NCI-H345 treated with DMSO at 0.1 percent for 48 hours (cell line): ENCODE data around the gene MEIS2.
"Not testable (repeated sequence)": the region's sequence is repeated elsewhere in the genome, so short reads cannot be mapped to it uniquely, and the experiment has no call there.

Experiments
- DNase-seq: peaks from one replicate; lab custom pipeline; 2025; ENCODE audit not compliant: unreplicated experiment; lab: John Stamatoyannopoulos, UW

MEIS2 gene

GRCh38 chr15:37014137-37014536, 86.2 kb downstream of the MEIS2 start:
- no peak for DNase-seq

GRCh38 chr15:37010595-37010994, 89.8 kb downstream of the MEIS2 start:
- no peak for DNase-seq

DNA sequence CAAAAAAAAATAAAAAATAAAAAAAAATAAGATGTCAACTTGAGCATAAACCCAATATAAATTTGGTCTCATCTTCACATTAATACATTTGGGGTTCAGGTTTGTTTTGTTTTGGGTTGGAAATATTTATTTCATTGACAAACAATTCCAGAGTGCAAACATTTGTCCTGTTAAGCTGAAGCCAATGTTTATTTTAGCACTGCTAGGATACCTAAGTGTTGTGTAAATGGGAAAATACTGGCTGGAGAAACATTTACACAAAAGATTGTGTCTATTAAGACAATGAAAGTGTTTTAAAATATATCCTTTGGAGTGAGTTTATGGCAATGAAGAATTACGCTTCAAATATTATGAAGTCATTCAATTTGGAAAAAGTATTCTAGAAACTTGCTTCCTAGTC, 91.1 kb downstream of the MEIS2 start:
- no peak for DNase-seq

GRCh38 chr15:37008205-37008604, 92.1 kb downstream of the MEIS2 start:
- DNase-seq: no peak

- DNase-seq: no peak
Observed at GRCh38 chr15:37007301-37007700, 93.0 kb downstream of the MEIS2 start.

DNA sequence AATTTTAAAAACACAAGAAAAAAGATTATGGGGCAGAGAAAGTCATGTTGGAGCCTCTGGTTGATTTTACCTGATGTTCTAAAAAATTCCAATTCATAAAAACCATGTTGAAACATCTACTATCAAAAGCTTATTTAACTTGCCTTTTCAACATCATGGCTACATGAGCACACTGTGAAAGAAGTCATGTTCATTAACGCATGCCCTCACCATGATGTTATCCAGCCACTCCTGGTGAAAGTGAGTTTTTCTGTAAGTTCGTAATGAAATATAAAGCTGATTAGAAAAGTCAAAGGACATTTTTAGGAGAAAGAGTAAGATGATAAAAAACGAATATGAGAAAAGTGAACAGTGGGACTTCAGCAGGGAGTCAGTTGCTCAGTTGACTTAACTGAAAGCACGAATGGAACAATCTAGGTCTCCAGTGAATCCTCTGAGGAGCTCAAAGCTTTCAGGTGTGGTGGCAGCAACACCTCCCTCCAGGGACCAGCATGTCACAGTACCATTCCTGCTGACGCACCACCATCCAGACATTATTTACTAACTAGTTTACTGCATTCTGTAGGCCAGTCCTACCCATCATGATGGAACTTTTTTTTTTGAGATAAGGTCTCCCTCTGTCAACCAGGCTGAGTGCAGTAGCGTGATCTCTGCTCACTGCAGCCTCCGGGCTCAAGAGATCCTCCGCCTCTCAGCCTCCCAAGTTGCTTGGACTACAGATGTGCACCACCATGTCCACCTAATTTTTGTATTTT, 95.2 kb downstream of the MEIS2 start:
- no peak for DNase-seq

GRCh38 chr15:37004373-37004869, 95.9 kb downstream of the MEIS2 start:
- DNase-seq: no peak

DNA sequence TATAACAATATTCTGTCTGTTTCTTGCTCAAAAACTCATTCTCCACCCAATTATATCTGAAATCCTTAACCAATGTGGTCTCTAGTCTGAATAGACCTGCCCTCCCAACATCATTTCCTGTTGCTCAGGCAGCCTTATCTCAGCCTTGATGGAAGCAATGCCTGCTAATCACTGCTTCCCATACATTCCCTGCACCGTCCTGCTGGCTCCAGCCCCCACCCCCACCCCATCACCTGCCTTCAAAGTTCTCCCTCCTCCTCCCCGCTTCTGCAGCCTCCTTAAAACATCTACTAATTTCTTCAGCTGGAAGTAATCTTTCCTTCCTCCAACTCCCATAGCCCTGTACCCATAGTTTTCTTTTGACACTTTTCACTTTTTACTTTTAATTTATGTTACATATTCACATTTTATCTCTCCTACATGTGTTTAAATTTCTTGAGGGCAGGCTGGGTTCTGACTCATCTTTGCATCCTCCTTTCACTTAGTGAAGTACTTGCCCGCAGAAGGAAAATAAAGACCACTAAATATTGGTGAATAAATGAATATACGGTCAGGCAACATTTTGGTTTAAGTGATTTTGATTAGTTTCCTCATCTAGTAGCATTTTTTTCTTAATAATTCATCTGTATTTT, 98.2 kb downstream of the MEIS2 start:
- no peak for DNase-seq

GRCh38 chr15:37001417-37001816, 98.9 kb downstream of the MEIS2 start:
- no peak for DNase-seq

GRCh38 chr15:36999778-37000177, 100.6 kb downstream of the MEIS2 start:
- no peak for DNase-seq

DNA sequence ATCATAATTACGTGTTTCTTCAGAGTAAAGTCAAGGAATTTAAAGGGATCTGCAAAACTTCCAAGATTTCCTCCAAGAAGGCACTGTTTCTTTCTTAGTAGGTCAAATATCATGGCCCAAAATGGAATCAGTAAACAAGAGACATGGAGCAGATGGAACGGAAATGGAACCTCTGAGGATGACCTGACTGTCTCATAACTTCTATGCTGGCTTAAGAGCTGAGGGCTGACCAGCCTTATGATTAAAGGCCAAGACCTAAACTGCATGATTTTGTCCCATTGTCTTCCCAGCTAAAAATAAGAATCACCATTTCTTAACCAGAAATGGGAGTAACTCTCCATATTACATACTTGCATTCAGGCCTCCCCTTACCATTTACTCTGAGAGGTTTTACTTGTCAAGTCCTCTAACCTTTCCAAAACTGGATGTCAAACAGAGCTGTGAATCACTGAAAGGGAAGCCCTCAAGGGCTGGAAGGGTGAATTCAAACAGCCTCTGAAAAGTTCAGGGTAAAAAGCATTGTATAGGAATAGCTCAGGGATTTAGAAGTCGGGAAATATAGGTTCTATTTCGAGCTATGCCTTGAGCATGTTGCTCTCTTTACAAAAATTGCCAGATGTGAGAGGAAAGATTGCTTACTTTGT, 103.7 kb downstream of the MEIS2 start:
- DNase-seq: no peak

DNA sequence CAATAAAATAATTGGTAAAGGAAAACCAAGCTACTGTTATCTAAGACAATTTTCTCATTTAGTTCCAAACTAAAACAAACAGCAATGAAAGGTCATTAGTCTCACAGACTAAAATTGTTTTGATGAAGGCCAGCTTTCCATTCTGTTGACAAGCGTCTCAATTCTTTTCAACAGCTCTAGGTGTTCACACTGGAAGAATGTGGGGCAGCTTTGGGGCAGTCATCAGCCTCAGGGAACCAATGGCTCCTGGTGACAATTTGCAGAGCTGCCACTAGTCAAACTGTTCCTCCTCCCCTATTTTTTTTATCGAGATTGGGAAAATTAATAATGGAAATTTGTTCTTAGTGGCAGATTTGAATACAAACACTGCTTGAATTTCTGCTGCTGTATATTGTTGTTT, 104.2 kb downstream of the MEIS2 start:
- DNase-seq: no peak

DNA sequence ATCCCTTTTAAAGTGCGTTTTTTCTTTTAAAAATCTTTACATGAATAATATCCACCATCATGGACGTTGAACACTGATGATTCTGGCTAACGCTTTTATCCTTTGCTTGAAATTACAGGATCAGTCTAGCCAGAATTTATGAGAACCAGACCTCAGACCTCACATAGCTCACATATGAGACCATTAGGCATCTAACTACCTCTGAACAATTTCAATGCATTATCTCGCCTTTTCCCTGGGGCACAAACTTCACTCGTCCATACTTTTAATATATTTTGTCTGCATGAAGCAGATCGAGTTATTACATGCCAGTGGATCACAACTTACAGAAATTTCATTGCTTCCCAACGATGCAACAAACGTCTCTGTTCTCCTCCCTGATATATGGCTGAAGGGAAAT, 105.6 kb downstream of the MEIS2 start:
- no peak for DNase-seq

DNA sequence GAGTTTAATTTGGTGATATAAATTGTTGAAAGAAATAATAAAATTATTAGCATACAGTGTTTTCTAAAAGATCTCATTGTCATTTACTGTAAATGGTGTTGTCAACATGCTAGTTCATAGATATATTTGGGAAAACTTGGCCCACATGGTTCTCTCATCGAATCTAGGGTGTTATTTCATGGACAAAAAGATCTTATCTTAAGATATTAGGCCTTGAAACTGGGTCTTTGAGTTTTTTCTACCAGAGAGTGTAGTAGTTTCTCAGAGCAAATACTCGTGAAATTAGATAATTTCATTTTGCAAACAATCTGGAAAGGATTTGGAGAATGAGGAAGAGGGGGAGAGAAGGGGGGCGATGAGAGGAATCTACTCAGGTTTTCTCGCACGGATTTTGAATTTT, 107.9 kb downstream of the MEIS2 start:
- no peak for DNase-seq

GRCh38 chr15:36988947-36989346, 111.4 kb downstream of the MEIS2 start:
- no peak for DNase-seq

DNA sequence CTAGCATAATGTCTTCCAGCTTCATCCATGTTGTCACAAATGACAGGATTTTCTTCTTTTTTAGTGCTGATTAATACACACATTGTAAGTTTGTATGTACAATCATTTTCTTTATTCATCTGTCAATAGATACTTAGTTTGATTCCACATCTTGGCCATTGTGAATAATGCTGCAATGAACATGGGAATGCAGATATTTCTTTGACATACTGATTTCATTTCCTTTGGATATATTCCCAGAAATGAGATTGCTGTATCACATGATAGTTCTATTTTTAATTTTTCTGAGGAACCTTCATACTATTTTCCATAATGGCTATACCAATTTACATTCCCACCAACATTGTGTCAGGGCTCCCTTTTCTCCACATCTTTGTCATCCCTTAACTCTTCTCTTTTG, 117.9 kb downstream of the MEIS2 start:
- no peak for DNase-seq

GRCh38 chr15:36980281-36980680, 120.1 kb downstream of the MEIS2 start:
- not testable (repeated sequence) for DNase-seq

- DNase-seq: no peak
Observed at GRCh38 chr15:36978625-36979024, 121.7 kb downstream of the MEIS2 start.

DNA sequence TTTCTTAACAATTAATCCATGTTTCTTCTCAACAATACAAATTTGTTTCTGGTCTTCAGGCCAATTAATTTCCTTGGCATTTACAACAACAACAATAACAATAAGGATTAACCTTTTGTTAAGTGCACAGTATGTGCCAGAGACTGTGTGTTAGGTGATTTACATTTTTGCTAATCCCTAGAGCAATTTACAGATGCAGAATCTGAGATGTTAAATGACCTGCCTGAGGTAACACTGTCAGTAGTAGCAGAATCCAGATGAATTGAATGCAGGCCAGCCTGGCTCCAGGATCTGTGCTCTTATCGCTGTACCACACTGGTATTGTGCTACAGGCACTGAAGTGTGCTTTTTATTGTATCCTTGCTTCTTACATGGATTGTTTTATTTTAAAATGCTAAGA, 122.2 kb downstream of the MEIS2 start:
- no peak for DNase-seq

DNA sequence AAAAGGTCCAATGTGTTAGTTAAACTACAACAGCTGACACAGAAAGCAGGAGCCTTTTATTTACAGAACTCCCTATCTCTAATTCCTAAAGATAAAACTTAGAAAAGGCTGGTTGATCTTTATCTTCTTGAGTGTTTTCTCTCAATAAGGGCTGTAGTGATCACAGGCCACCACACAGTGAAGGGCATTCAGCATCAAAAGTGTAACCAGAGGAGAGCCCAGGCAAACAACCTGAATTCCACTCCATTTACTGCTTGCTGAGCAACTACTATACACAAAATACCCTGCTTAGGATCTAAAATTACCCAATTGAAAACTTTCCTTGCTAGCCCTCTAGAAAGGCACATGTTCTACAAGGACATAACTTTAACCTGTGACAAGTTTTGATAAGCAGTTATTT, 122.7 kb downstream of the MEIS2 start:
- DNase-seq: no peak

DNA sequence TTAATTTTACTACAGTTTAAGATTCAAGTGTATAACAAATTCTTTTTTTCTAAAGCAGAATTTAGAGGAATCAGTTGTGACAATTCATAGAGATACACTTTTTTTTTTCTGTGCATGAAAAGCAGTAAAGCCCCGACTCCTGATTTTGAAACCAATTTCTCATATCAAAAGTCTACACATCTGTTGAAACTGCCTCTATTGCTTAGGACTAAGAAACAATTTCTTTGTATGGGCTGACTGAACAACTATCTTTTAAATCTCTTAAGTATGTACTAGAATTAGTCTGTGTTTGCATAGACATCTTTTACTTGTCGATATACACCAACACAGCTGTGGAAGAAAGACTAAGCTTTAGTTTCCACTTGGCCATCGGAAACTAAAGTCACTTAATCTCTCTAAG, 127.6 kb downstream of the MEIS2 start:
- no peak for DNase-seq

DNA sequence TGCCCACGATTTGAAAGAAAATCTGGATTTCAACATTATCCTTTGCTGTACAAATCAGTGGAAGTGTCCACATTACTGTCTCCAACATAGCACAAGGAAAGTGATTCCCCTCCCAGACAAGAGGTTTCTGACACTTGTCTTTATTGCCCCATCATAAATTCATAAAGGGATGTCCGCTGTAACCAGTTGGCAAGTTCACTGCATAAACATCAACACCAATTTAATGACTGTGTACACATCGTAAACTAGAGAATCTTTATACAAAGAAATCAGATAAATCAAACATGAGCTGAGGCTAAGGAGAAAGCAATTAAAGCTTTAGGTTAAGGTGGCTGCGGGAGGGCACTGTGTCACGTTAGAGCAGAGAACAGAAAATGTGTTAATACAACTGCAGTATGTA, 129.8 kb downstream of the MEIS2 start:
- peak; percentile 0 for DNase-seq
